ENCODE results near the gene SLC49A4.
A peak's percentile ranks its signal among the peaks of the same experiment; 100 is the strongest.

SLC49A4 gene

DNA sequence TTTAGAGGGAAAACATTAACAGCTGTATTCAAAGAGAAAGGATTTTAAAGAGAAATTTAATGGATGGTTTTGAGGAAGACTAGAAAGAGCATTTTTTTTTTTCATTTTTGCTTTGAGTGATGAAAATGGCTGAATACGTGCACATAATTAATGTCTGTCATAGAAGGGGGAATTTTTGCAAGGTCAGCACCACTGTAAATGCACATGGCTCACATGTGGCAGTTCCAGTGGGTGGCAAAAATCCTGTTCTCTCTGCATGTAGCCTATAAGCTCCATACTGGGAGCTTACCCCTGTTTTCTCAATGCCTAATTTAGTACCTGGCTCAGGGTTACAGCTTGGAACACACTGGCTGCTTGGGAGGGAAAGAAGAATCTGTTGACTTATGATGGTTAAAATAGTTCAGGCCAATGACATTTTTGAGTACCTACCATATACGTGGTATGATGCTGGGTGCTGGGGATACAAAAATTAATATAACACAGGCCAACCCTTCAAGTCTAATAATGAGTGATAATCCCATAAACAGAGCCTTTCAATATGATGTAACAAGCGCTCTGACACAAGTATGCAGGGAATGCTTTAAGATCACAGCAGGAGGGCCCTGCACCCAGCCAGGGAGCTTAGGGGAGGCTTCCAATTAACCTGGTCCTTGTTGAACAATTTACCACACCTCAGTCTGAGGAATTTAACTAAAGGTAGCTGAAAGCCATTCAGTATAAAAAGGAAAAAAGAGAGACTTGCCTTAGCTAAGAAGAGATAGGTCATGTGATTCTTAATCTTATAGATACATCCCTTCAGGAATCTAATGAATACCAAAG, 34.2 kb upstream of the SLC49A4 start:
- Histone ChIP-seq H3K9ac (ENCODE audit: low read depth, low read length, poor library complexity) (no peak overlapping the region), H2BK5ac (ENCODE audit: low read length) (no peak overlapping the region), H3K4me1 (ENCODE audit: control insufficient read depth in 2 of 2, insufficient read depth in 1 of 2, low read depth in 1 of 2, low read length in 2 of 2) (peaks cover 0 to 8% of the 10 kb centered on the region in 2 donors), H3K36me3 (replicated peaks in 1 of 2; ENCODE audit: control insufficient read depth in 2 of 2, insufficient read depth in 2 of 2, low read length in 2 of 2) (peaks cover 0 to 15% of the 10 kb centered on the region in 2 donors), H2BK15ac (ENCODE audit: low read length) (no peak overlapping the region), H2BK120ac (ENCODE audit: low read depth, low read length) (no peak overlapping the region), H2BK12ac (ENCODE audit: low read length) (no peak overlapping the region), H3K14ac (ENCODE audit: low read length) (no peak overlapping the region), H3K23ac (ENCODE audit: low read depth, low read length, poor library complexity) (no peak overlapping the region), H3K27ac (replicated peaks; ENCODE audit: low read length) (peak overlapping the region; percentile 2), H2AFZ (ENCODE audit: low read length) (no peak overlapping the region), H4K91ac (ENCODE audit: low read depth, low read length, poor library complexity) (no peak overlapping the region), H3K4ac (ENCODE audit: low read length) (no peak overlapping the region), H2AK5ac (ENCODE audit: low read depth, low read length) (no peak overlapping the region), H3K4me2 (ENCODE audit: insufficient read depth, low read length, poor library complexity, severe bottlenecking) (no peak overlapping the region), H3K18ac (ENCODE audit: low read length) (no peak overlapping the region), H4K8ac (ENCODE audit: low read depth, low read length) (no peak overlapping the region), H3K79me1 (ENCODE audit: low read depth, low read length) (no peaks in the 10 kb centered on the region), H3K27me3 (ENCODE audit: control insufficient read depth in 3 of 3, insufficient read depth in 3 of 3, low read depth in 1 of 3, low read length in 3 of 3) (no peaks in the 10 kb centered on the region), H3K9me3 (replicated peaks in 1 of 2; ENCODE audit: control insufficient read depth in 2 of 2, insufficient read depth in 1 of 2, low read depth in 1 of 2, low read length in 2 of 2) (no peaks in the 10 kb centered on the region), H3K4me3 (ENCODE audit: low read length in 2 of 2) (no peak overlapping the region)
- DNase-seq (ENCODE audit: low spot score): peak; percentile 45
- no CpG with 5 or more reads among the region's 3 CpGs for WGBS, 2 donors (ENCODE audit: extremely low coverage in 2 of 2, insufficient read length in 2 of 2, insufficient replicate concordance in 1 of 2)

DNA sequence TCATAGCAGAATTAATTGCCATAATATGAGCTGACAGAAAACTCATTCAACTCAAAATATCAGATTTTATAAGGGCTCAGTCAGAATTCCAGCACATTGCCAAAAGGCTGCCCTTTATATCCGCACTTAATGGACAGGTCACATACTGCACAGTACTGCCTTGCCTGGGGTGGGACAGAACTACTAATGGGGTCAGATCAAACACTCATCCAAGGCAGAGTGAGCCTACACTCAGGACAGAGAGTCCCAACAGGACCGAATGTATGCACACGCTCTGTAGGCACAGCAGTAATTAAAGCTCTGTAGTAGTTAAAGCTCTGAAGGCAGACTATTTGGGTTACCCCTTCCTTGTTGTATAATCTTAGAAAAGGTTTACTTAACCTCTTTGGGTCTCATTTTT, 28.4 kb upstream of the SLC49A4 start:
- no peak overlapping the region for H2BK12ac ChIP-seq (ENCODE audit: low read length)
- H3K9ac ChIP-seq (ENCODE audit: low read depth, low read length, poor library complexity): no peak overlapping the region
- H3K4ac ChIP-seq (ENCODE audit: low read length): no peak overlapping the region
- H3K4me3 ChIP-seq (ENCODE audit: low read length in 2 of 2): no peak overlapping the region
- no peak overlapping the region for H3K27ac ChIP-seq (replicated peaks; ENCODE audit: low read length)
- no peak overlapping the region for H2AK5ac ChIP-seq (ENCODE audit: low read depth, low read length)
- DNase-seq (ENCODE audit: low spot score): no peak
- no peak overlapping the region for H3K4me2 ChIP-seq (ENCODE audit: insufficient read depth, low read length, poor library complexity, severe bottlenecking)
- H3K79me1 ChIP-seq (ENCODE audit: low read depth, low read length): no peaks in the 10 kb centered on the region
- H2AFZ ChIP-seq (ENCODE audit: low read length): no peak overlapping the region
- H3K27me3 ChIP-seq (ENCODE audit: control insufficient read depth in 3 of 3, insufficient read depth in 3 of 3, low read depth in 1 of 3, low read length in 3 of 3): no peaks in the 10 kb centered on the region
- peaks cover 0 to 3% of the 10 kb centered on the region in 2 donors for H3K4me1 ChIP-seq (ENCODE audit: control insufficient read depth in 2 of 2, insufficient read depth in 1 of 2, low read depth in 1 of 2, low read length in 2 of 2)
- no peaks in the 10 kb centered on the region for H3K9me3 ChIP-seq (replicated peaks in 1 of 2; ENCODE audit: control insufficient read depth in 2 of 2, insufficient read depth in 1 of 2, low read depth in 1 of 2, low read length in 2 of 2)
- no peak overlapping the region for H4K91ac ChIP-seq (ENCODE audit: low read depth, low read length, poor library complexity)
- no peak overlapping the region for H2BK5ac ChIP-seq (ENCODE audit: low read length)
- WGBS, 2 donors (ENCODE audit: extremely low coverage in 2 of 2, insufficient read length in 2 of 2, insufficient replicate concordance in 1 of 2): no CpG with 5 or more reads among the region's 3 CpGs
- no peak overlapping the region for H3K14ac ChIP-seq (ENCODE audit: low read length)
- H3K23ac ChIP-seq (ENCODE audit: low read depth, low read length, poor library complexity): no peak overlapping the region
- H3K18ac ChIP-seq (ENCODE audit: low read length): no peak overlapping the region
- H3K36me3 ChIP-seq (replicated peaks in 1 of 2; ENCODE audit: control insufficient read depth in 2 of 2, insufficient read depth in 2 of 2, low read length in 2 of 2): peaks cover 4 to 14% of the 10 kb centered on the region in 2 donors
- no peak overlapping the region for H2BK120ac ChIP-seq (ENCODE audit: low read depth, low read length)
- H2BK15ac ChIP-seq (ENCODE audit: low read length): no peak overlapping the region
- H4K8ac ChIP-seq (ENCODE audit: low read depth, low read length): no peak overlapping the region

DNA sequence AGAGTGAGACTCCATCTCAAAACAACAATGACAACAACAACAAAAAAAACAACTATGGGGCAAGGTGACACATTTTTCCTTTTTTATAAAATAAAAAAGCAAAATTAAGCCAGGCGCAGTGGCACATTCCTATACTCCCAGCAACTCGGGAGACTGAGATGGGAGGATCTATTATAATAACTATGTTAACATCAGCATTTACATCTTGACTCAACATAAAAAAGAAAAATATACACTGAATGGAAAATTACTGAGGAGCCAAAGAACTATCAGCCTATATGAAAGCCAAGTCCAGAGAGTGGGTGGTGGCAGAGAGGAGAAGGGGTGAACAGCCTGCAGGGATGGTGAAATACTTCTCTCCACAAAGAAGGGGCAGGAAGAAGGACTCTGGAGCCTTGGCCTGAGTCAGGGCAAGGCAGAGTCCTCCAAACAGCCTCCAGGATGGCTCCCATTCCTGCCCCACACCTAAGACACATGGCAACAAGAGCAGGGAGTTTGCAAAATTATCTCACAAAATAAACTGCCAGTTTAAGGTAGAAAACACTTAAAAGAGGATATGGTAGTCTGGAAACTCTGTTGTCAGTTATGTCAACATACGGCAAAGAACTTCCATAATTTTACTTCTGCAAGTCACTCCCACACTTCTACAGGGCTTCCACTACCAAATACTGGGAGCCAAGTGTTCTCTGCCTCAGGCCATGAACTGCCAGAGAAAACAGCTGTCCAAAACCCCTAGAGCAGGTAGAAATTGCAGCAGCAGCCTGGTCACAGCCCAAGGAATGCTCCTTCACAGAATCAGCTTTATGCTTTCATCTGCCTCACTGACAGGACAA, 27.1 kb upstream of the SLC49A4 start:
- Histone ChIP-seq H2BK5ac (ENCODE audit: low read length) (no peak overlapping the region), H3K4me2 (ENCODE audit: insufficient read depth, low read length, poor library complexity, severe bottlenecking) (no peak overlapping the region), H3K4ac (ENCODE audit: low read length) (no peak overlapping the region), H2AFZ (ENCODE audit: low read length) (no peak overlapping the region), H3K9ac (ENCODE audit: low read depth, low read length, poor library complexity) (no peak overlapping the region), H3K27me3 (ENCODE audit: control insufficient read depth in 3 of 3, insufficient read depth in 3 of 3, low read depth in 1 of 3, low read length in 3 of 3) (no peaks in the 10 kb centered on the region), H3K18ac (ENCODE audit: low read length) (no peak overlapping the region), H3K23ac (ENCODE audit: low read depth, low read length, poor library complexity) (no peak overlapping the region), H3K4me1 (ENCODE audit: control insufficient read depth in 2 of 2, insufficient read depth in 1 of 2, low read depth in 1 of 2, low read length in 2 of 2) (no peaks in the 10 kb centered on the region), H2AK5ac (ENCODE audit: low read depth, low read length) (no peak overlapping the region), H3K27ac (replicated peaks; ENCODE audit: low read length) (no peak overlapping the region), H2BK15ac (ENCODE audit: low read length) (no peak overlapping the region), H3K9me3 (replicated peaks in 1 of 2; ENCODE audit: control insufficient read depth in 2 of 2, insufficient read depth in 1 of 2, low read depth in 1 of 2, low read length in 2 of 2) (no peaks in the 10 kb centered on the region), H3K14ac (ENCODE audit: low read length) (no peak overlapping the region), H2BK12ac (ENCODE audit: low read length) (no peak overlapping the region), H4K91ac (ENCODE audit: low read depth, low read length, poor library complexity) (no peak overlapping the region), H2BK120ac (ENCODE audit: low read depth, low read length) (no peak overlapping the region), H3K4me3 (ENCODE audit: low read length in 2 of 2) (no peak overlapping the region), H4K8ac (ENCODE audit: low read depth, low read length) (no peak overlapping the region), H3K79me1 (ENCODE audit: low read depth, low read length) (no peaks in the 10 kb centered on the region), H3K36me3 (replicated peaks in 1 of 2; ENCODE audit: control insufficient read depth in 2 of 2, insufficient read depth in 2 of 2, low read length in 2 of 2) (peaks cover 4 to 14% of the 10 kb centered on the region in 2 donors)
- no CpG with 5 or more reads among the region's 3 CpGs for WGBS, 2 donors (ENCODE audit: extremely low coverage in 2 of 2, insufficient read length in 2 of 2, insufficient replicate concordance in 1 of 2)
- DNase-seq (ENCODE audit: low spot score): no peak
